WERI-Rb-1 (cell line): ENCODE data around the gene FLNB.

Source experiments
- DNase-seq: peaks from one replicate; pipeline ENCODE4 v3.0.0-alpha.2; 2020
- H3K27ac ChIP-seq: fragments of 250-450 bp; sonication (Bioruptor Pico); 2 replicates; pipeline ENCODE4 v1.5.1; 2020; ENCODE audit warnings: mild to moderate bottlenecking, moderate library complexity
- H3K27me3 ChIP-seq: fragments of 250-450 bp; sonication (Bioruptor Pico); 2 replicates; pipeline ENCODE4 v1.5.1; 2021; ENCODE audit warnings: mild to moderate bottlenecking, low read depth, moderate library complexity; ENCODE audit not compliant: insufficient read depth, severe bottlenecking
- H3K36me3 ChIP-seq: fragments of 250-450 bp; sonication (Bioruptor Pico); 2 replicates; pipeline ENCODE4 v1.5.1; 2020; ENCODE audit warnings: mild to moderate bottlenecking, moderate library complexity
- H3K4me3 ChIP-seq: 2 replicates; pipeline ENCODE4 v1.5.1; 2011; ENCODE audit warnings: low read depth, mild to moderate bottlenecking, control low read depth, low read length
- H3K9me3 ChIP-seq: fragments of 250-450 bp; sonication (Bioruptor Pico); 2 replicates; pipeline ENCODE4 v1.5.1; 2021; ENCODE audit warnings: mild to moderate bottlenecking, moderate library complexity; ENCODE audit not compliant: severe bottlenecking
- CTCF ChIP-seq: IDR thresholded peaks from 2 replicates; pipeline ENCODE4 v1.5.1; 2011; ENCODE audit warnings: low read depth, mild to moderate bottlenecking, control low read depth, inconsistent platforms, low read length

The FLNB gene

DNA sequence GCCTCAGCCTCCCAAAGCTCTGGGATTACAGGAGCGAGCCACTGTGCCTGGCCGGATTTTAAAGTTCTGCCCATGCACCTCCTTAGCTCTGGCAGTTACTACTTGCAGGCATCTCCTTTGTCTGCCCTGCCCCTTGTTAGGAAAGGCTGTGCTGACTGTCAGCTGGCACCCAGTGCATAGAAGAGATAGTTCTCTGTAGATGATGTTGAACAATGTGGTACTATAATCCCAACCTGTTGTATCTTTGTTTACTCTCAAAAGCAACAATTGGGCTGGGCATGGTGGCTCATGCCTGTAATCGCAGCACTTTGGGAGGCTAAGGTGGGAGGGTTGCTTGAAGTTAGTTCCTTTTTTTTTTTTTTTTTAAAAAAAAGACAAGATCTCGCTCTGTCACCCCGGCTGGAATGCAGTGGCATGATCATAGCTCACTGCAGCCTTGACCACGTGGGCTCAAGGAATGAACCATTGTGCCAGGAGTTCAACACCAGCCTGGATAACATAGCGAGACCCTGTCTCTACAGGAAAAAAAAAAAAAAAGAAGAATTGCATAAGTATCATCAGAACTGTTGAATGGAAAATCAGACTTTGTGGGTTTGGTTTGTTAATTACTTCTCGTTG is 30.6 kb downstream of the FLNB start:
- Histone ChIP-seq H3K27me3 (no peaks in the 10 kb centered on the region), H3K27ac (no peak overlapping the region), H3K4me3 (no peak overlapping the region), H3K9me3 (no peaks in the 10 kb centered on the region), H3K36me3 (no peaks in the 10 kb centered on the region)
- no peak for DNase-seq
- no peak for TF ChIP-seq CTCF

GRCh38 chr3:58039601-58040000 is 31.4 kb downstream of the FLNB start:
- no peak for DNase-seq
- no peak overlapping the region for H3K4me3 ChIP-seq
- H3K9me3 ChIP-seq = no peaks in the 10 kb centered on the region
- no peaks in the 10 kb centered on the region for H3K36me3 ChIP-seq
- no peak for TF ChIP-seq CTCF
- no peak overlapping the region for H3K27ac ChIP-seq
- no peaks in the 10 kb centered on the region for H3K27me3 ChIP-seq

DNA sequence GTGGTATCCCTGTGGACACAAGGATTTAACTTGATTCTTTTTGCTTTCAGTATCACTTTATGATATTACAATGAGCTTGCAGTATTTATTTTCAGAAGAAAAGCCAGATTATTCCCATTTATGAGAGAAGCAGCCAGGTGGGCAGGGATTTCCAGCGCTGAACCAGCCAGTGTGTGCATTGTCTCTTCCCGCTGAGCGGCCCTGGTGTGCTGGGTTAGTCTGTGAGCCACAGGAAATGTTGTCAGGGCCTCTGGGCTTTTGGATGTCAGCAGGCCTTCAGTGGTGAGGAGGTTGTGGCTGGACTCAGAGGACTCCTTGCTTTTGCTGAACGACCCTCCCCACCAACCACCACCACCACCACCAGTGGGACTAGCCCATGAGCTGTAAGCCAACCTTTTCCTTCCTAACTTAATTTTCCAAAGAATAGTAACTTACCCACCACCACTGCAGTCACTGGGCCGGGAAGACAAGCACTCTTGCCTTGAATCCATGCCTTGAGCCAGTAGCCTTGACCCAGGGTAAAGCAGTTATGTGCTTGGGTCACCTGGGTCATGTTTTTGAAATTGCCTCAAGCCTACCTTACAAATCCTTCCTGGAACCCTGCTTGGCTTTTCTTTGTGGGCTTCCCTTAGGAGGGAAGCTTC is 33.1 kb downstream of the FLNB start:
- Histone ChIP-seq H3K36me3 (no peaks in the 10 kb centered on the region), H3K4me3 (no peak overlapping the region), H3K9me3 (no peaks in the 10 kb centered on the region), H3K27me3 (no peaks in the 10 kb centered on the region), H3K27ac (no peak overlapping the region)
- TF ChIP-seq CTCF = no peak
- no peak for DNase-seq

DNA sequence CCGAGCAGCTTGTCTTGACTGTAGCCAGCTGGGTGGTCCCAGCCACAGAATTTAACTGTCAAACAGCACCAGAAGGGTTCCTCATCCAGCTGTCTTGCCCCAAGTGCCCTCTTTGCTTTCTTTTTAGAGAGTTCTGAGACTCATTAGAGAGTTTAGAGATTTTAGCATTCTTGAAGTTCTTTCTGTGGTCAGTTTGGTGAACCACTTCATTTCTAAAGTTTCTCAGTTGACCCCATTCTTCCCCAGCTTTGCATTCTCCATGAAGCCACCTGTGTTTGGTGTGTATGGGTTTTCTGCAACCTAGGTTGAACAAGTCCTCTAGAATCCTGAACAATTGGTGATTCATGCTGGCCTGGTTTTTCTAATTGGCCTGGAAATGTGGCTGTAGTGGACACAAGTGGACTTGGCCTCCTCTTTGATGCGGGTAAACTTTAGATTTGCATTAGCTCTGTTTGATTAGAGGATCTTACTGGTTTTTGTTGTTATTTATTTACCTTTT is 33.7 kb downstream of the FLNB start:
- no peak for TF ChIP-seq CTCF
- H3K27ac ChIP-seq = no peak overlapping the region
- H3K9me3 ChIP-seq = no peaks in the 10 kb centered on the region
- no peaks in the 10 kb centered on the region for H3K27me3 ChIP-seq
- no peaks in the 10 kb centered on the region for H3K36me3 ChIP-seq
- H3K4me3 ChIP-seq = no peak overlapping the region
- no peak for DNase-seq

GRCh38 chr3:58042947-58043707 is 34.9 kb downstream of the FLNB start:
- Histone ChIP-seq H3K36me3 (no peaks in the 10 kb centered on the region), H3K27me3 (no peaks in the 10 kb centered on the region), H3K9me3 (no peaks in the 10 kb centered on the region), H3K4me3 (no peak overlapping the region), H3K27ac (no peak overlapping the region)
- no peak for DNase-seq
- TF ChIP-seq CTCF = no peak
